Neuronal stem cell (in vitro differentiated cells): Measurements from ENCODE around the gene IGFN1.

Experiments used
- DNase-seq: peaks from one replicate; pipeline ENCODE4 v3.0.0-alpha.2; 2013; ENCODE audit warnings: low spot score
- H2AFZ ChIP-seq: one replicate; pipeline ENCODE4 v1.6.1; 2013; ENCODE audit warnings: mild to moderate bottlenecking, low read length, inconsistent platforms
- H2AK5ac ChIP-seq: 2 replicates; pipeline ENCODE4 v1.6.1; 2013; ENCODE audit warnings: low read depth, mild to moderate bottlenecking, inconsistent platforms, low read length, moderate library complexity, mixed read lengths
- H2BK120ac ChIP-seq: 2 replicates; pipeline ENCODE4 v1.6.1; 2013; ENCODE audit warnings: low read depth, mild to moderate bottlenecking, inconsistent platforms, low read length, moderate library complexity, mixed read lengths
- H2BK12ac ChIP-seq: one replicate; pipeline ENCODE4 v1.6.1; 2013; ENCODE audit warnings: low read length, inconsistent platforms
- H2BK15ac ChIP-seq: 2 replicates; pipeline ENCODE4 v1.6.1; 2013; ENCODE audit warnings: mild to moderate bottlenecking, low read length, inconsistent platforms, mixed read lengths
- H2BK5ac ChIP-seq: one replicate; pipeline ENCODE4 v1.6.1; 2013; ENCODE audit warnings: inconsistent platforms, mild to moderate bottlenecking, low read length, moderate library complexity
- H3K14ac ChIP-seq: one replicate; pipeline ENCODE4 v1.6.1; 2013; ENCODE audit warnings: low read length, inconsistent platforms
- H3K18ac ChIP-seq: 2 replicates; pipeline ENCODE4 v1.6.1; 2013; ENCODE audit warnings: low read length, inconsistent platforms
- H3K23ac ChIP-seq: 2 replicates; pipeline ENCODE4 v1.6.1; 2013; ENCODE audit warnings: low read depth, mild to moderate bottlenecking, mixed read lengths, low read length, inconsistent platforms; ENCODE audit not compliant: poor library complexity
- H3K27ac ChIP-seq: replicated peaks from 3 replicates; pipeline ENCODE4 v1.5.1; 2013; ENCODE audit warnings: low read length, inconsistent platforms
- H3K27me3 ChIP-seq, 3 experiments: 2 replicates each; pipeline ENCODE4 v1.6.1; 2013; ENCODE audit warnings: low read length in 3 of 3, mild to moderate bottlenecking in 2 of 3, inconsistent platforms in 1 of 3, low read depth in 1 of 3, mixed read lengths in 1 of 3, moderate library complexity in 1 of 3; ENCODE audit not compliant: control insufficient read depth in 3 of 3, insufficient read depth in 3 of 3
- H3K36me3 ChIP-seq, 2 donors: replicated peaks in 1 of 2; 2 replicates each; pipeline ENCODE4 v1.6.1; 2013; ENCODE audit warnings: low read length in 2 of 2; ENCODE audit not compliant: control insufficient read depth in 2 of 2, insufficient read depth in 2 of 2
- H3K4ac ChIP-seq: 2 replicates; pipeline ENCODE4 v1.6.1; 2013; ENCODE audit warnings: inconsistent platforms, mild to moderate bottlenecking, low read length, moderate library complexity
- H3K4me1 ChIP-seq, 2 donors: 1 replicate in 1 of 2; 2 replicates in 1 of 2; pipeline ENCODE4 v1.6.1; 2013; ENCODE audit warnings: low read length in 2 of 2, low read depth in 1 of 2; ENCODE audit not compliant: control insufficient read depth in 2 of 2, insufficient read depth in 1 of 2
- H3K4me2 ChIP-seq: one replicate; pipeline ENCODE4 v1.6.1; 2013; ENCODE audit warnings: mild to moderate bottlenecking, low read length, inconsistent platforms; ENCODE audit not compliant: insufficient read depth, poor library complexity, severe bottlenecking
- H3K4me3 ChIP-seq, 2 donors: 2 replicates each; pipeline ENCODE4 v1.5.1; 2013; ENCODE audit warnings: low read length in 2 of 2, mild to moderate bottlenecking in 2 of 2, inconsistent platforms in 1 of 2, moderate library complexity in 1 of 2
- H3K79me1 ChIP-seq: one replicate; pipeline ENCODE4 v1.6.1; 2013; ENCODE audit warnings: low read depth, mild to moderate bottlenecking, inconsistent platforms, low read length, moderate library complexity
- H3K9ac ChIP-seq: one replicate; pipeline ENCODE4 v1.6.1; 2013; ENCODE audit warnings: mild to moderate bottlenecking, low read depth, low read length, inconsistent platforms; ENCODE audit not compliant: poor library complexity
- H3K9me3 ChIP-seq, 2 donors: replicated peaks in 1 of 2; 2 replicates each; pipeline versions ENCODE3 to v1.6.1; 2013; ENCODE audit warnings: low read length in 2 of 2, mild to moderate bottlenecking in 2 of 2, inconsistent platforms in 1 of 2, low read depth in 1 of 2, mixed read lengths in 1 of 2, moderate library complexity in 1 of 2; ENCODE audit not compliant: control insufficient read depth in 2 of 2, insufficient read depth in 1 of 2
- H4K8ac ChIP-seq: one replicate; pipeline ENCODE4 v1.6.1; 2013; ENCODE audit warnings: low read depth, mild to moderate bottlenecking, inconsistent platforms, low read length, moderate library complexity
- H4K91ac ChIP-seq: one replicate; pipeline ENCODE4 v1.6.1; 2013; ENCODE audit warnings: low read length, low read depth, mild to moderate bottlenecking, inconsistent platforms; ENCODE audit not compliant: poor library complexity
- WGBS, 2 donors: extraction: QIAGEN DNeasy Blood & Tissue Kit; methylation state at CpG; one replicate each; pipeline ENCODE4 v1.1.7; 2013; ENCODE audit warnings: missing lambda C conversion rate in 2 of 2, mixed read lengths in 1 of 2; ENCODE audit not compliant: insufficient read length in 2 of 2, insufficient replicate concordance in 1 of 2; ENCODE audit errors: extremely low coverage in 2 of 2; 5-methylcytosine and 5-hydroxymethylcytosine counted together

IGFN1 gene

GRCh38 chr1:201190005-201190404 is 619 bp upstream of the IGFN1 start:
- Histone ChIP-seq H2AFZ (no peak overlapping the region), H3K9me3 (no peaks in the 10 kb centered on the region), H3K79me1 (no peaks in the 10 kb centered on the region), H2BK120ac (no peak overlapping the region), H2BK15ac (peak overlapping the region; percentile 63), H3K27me3 (peaks cover 0 to 60% (median 0%) of the 10 kb centered on the region in 3 experiments), H3K23ac (no peak overlapping the region), H4K8ac (no peak overlapping the region), H2BK12ac (no peak overlapping the region), H3K14ac (no peak overlapping the region), H3K9ac (no peak overlapping the region), H3K27ac (no peak overlapping the region), H2AK5ac (no peak overlapping the region), H3K4me3 (no peak overlapping the region), H3K36me3 (no peaks in the 10 kb centered on the region), H3K18ac (no peak overlapping the region), H2BK5ac (no peak overlapping the region), H3K4me1 (peaks cover 0 to 17% of the 10 kb centered on the region in 2 donors), H3K4ac (no peak overlapping the region), H4K91ac (no peak overlapping the region), H3K4me2 (no peak overlapping the region)
- WGBS, 2 donors: no CpG with 5 or more reads among the region's 6 CpGs
- no peak for DNase-seq

GRCh38 chr1:201191653-201192260 is 1.1 kb downstream of the IGFN1 start:
- no peak overlapping the region for H3K9ac ChIP-seq
- H3K4me1 ChIP-seq: peaks cover 0 to 17% of the 10 kb centered on the region in 2 donors
- peaks cover 0 to 49% (median 0%) of the 10 kb centered on the region in 3 experiments for H3K27me3 ChIP-seq
- no peaks in the 10 kb centered on the region for H3K36me3 ChIP-seq
- H4K91ac ChIP-seq: peak overlapping the region; percentile 85
- no peak overlapping the region for H3K27ac ChIP-seq
- H2BK12ac ChIP-seq: peak overlapping the region; percentile 59
- no peak overlapping the region for H2BK120ac ChIP-seq
- WGBS, 2 donors: no CpG with 5 or more reads among the region's 18 CpGs
- no peaks in the 10 kb centered on the region for H3K79me1 ChIP-seq
- no peak overlapping the region for H4K8ac ChIP-seq
- no peak overlapping the region for H3K4me2 ChIP-seq
- no peak overlapping the region for H3K23ac ChIP-seq
- no peak overlapping the region for H2AFZ ChIP-seq
- no peak overlapping the region for H3K4ac ChIP-seq
- H3K18ac ChIP-seq: peak overlapping the region; percentile 89
- no peak overlapping the region for H3K4me3 ChIP-seq
- no peak for DNase-seq
- no peaks in the 10 kb centered on the region for H3K9me3 ChIP-seq
- no peak overlapping the region for H2BK15ac ChIP-seq
- H3K14ac ChIP-seq: no peak overlapping the region
- H2AK5ac ChIP-seq: no peak overlapping the region
- H2BK5ac ChIP-seq: peak overlapping the region; percentile 48

GRCh38 chr1:201192261-201192788 is 1.7 kb downstream of the IGFN1 start:
- no peak overlapping the region for H3K4ac ChIP-seq
- WGBS, 2 donors: no CpG with 5 or more reads among the region's 3 CpGs
- H4K8ac ChIP-seq: no peak overlapping the region
- H3K4me2 ChIP-seq: no peak overlapping the region
- peak overlapping the region; percentile 48 for H2BK5ac ChIP-seq
- H3K9me3 ChIP-seq: no peaks in the 10 kb centered on the region
- no peak overlapping the region for H3K14ac ChIP-seq
- H4K91ac ChIP-seq: no peak overlapping the region
- H3K4me1 ChIP-seq: peaks cover 0 to 17% of the 10 kb centered on the region in 2 donors
- H3K27ac ChIP-seq: peak overlapping the region; percentile 15
- H3K23ac ChIP-seq: no peak overlapping the region
- H3K18ac ChIP-seq: peak overlapping the region; percentile 89
- no peaks in the 10 kb centered on the region for H3K79me1 ChIP-seq
- no peak overlapping the region for H3K4me3 ChIP-seq
- no peak overlapping the region for H2BK12ac ChIP-seq
- H2AFZ ChIP-seq: no peak overlapping the region
- peaks cover 0 to 50% (median 0%) of the 10 kb centered on the region in 3 experiments for H3K27me3 ChIP-seq
- no peak overlapping the region for H2BK120ac ChIP-seq
- no peak for DNase-seq
- no peaks in the 10 kb centered on the region for H3K36me3 ChIP-seq
- no peak overlapping the region for H2AK5ac ChIP-seq
- H3K9ac ChIP-seq: no peak overlapping the region
- no peak overlapping the region for H2BK15ac ChIP-seq

GRCh38 chr1:201194046-201194445 is 3.4 kb downstream of the IGFN1 start:
- H2BK12ac ChIP-seq: no peak overlapping the region
- peaks cover 0 to 17% of the 10 kb centered on the region in 2 donors for H3K4me1 ChIP-seq
- H3K23ac ChIP-seq: no peak overlapping the region
- H3K9me3 ChIP-seq: no peaks in the 10 kb centered on the region
- H3K9ac ChIP-seq: no peak overlapping the region
- H3K4ac ChIP-seq: no peak overlapping the region
- peak overlapping the region; percentile 5 for H3K18ac ChIP-seq
- no peak overlapping the region for H4K8ac ChIP-seq
- DNase-seq: no peak
- H2BK15ac ChIP-seq: no peak overlapping the region
- no peak overlapping the region for H4K91ac ChIP-seq
- H2BK120ac ChIP-seq: no peak overlapping the region
- no peak overlapping the region for H3K14ac ChIP-seq
- no peaks in the 10 kb centered on the region for H3K36me3 ChIP-seq
- H2AFZ ChIP-seq: no peak overlapping the region
- H3K4me2 ChIP-seq: no peak overlapping the region
- no peak overlapping the region for H3K4me3 ChIP-seq
- peaks cover 0 to 43% (median 0%) of the 10 kb centered on the region in 3 experiments for H3K27me3 ChIP-seq
- no CpG with 5 or more reads among the region's 6 CpGs for WGBS, 2 donors
- peak overlapping the region; percentile 16 for H2AK5ac ChIP-seq
- no peak overlapping the region for H2BK5ac ChIP-seq
- no peaks in the 10 kb centered on the region for H3K79me1 ChIP-seq
- no peak overlapping the region for H3K27ac ChIP-seq
